Fibroblast of lung (primary cell): ENCODE results near the gene INSYN1. TPM values are rescaled to one million over a fixed set of nuclear protein-coding genes. Genes with fewer than 3 reads are reported as not detected.

ENCODE experiments used
- DNase-seq, 2 donors: peaks; one replicate each; pipeline versions ENCODE4 v3.0.0 to v3.0.0-alpha.2; 2010; ENCODE audit warnings: low read depth in 2 of 2
- H2AFZ ChIP-seq: 2 replicates; pipeline ENCODE4 v1.5.1; 2012; ENCODE audit warnings: low read length, control low read depth, inconsistent platforms
- H3K27ac ChIP-seq: 2 replicates; pipeline ENCODE4 v1.5.1; 2011; ENCODE audit warnings: low read length, control low read depth; ENCODE audit not compliant: insufficient read depth
- H3K27me3 ChIP-seq: 2 replicates; pipeline ENCODE4 v1.5.1; 2011; ENCODE audit warnings: mild to moderate bottlenecking, low read length; ENCODE audit not compliant: control insufficient read depth, insufficient read depth
- H3K36me3 ChIP-seq: 2 replicates; pipeline ENCODE4 v1.5.1; 2011; ENCODE audit warnings: low read length; ENCODE audit not compliant: control insufficient read depth, insufficient read depth
- H3K4me1 ChIP-seq: 2 replicates; pipeline ENCODE4 v1.5.1; 2011; ENCODE audit warnings: low read length; ENCODE audit not compliant: control insufficient read depth, insufficient read depth; ENCODE audit errors: extremely low read depth
- H3K4me2 ChIP-seq: 2 replicates; pipeline ENCODE4 v1.5.1; 2011; ENCODE audit warnings: low read length, control low read depth; ENCODE audit not compliant: insufficient read depth; ENCODE audit errors: extremely low read depth
- H3K4me3 ChIP-seq, 4 experiments: fragments of 200-600 bp in 1 of 4; sonication (generic) in 1 of 4; replicated peaks in 1 of 4; 2 replicates each; pipeline ENCODE4 v1.5.1; 2011 to 2016; ENCODE audit warnings: low read length in 4 of 4, low read depth in 3 of 4, mild to moderate bottlenecking in 3 of 4, control low read depth in 2 of 4, inconsistent platforms in 1 of 4, mixed read lengths in 1 of 4; ENCODE audit not compliant: insufficient read depth in 1 of 4; ENCODE audit errors: control extremely low read depth in 1 of 4
- H3K79me2 ChIP-seq: 2 replicates; pipeline ENCODE4 v1.5.1; 2012; ENCODE audit warnings: mild to moderate bottlenecking, low read length, inconsistent platforms; ENCODE audit not compliant: control insufficient read depth, insufficient read depth
- H3K9ac ChIP-seq: 2 replicates; pipeline ENCODE4 v1.5.1; 2011; ENCODE audit warnings: mild to moderate bottlenecking, low read length, control low read depth; ENCODE audit not compliant: insufficient read depth
- H3K9me3 ChIP-seq: 2 replicates; pipeline ENCODE4 v1.5.1; 2012; ENCODE audit warnings: low read depth, low read length; ENCODE audit not compliant: control insufficient read depth, insufficient read depth
- H4K20me1 ChIP-seq: 2 replicates; pipeline ENCODE4 v1.5.1; 2011; ENCODE audit warnings: low read length; ENCODE audit not compliant: control insufficient read depth, insufficient read depth; ENCODE audit errors: extremely low read depth
- EZH2 ChIP-seq: IDR thresholded peaks from 2 replicates; pipeline ENCODE4 v1.5.1; 2012; ENCODE audit warnings: low read length, control low read depth, mild to moderate bottlenecking; ENCODE audit errors: missing control alignments
- polyA plus RNA-seq, 2 donors: library from polyadenylated mRNA; depleted of rRNA in 1 of 2; stranded (reverse) in 1 of 2; unstranded in 1 of 2; fragments of >200 nt; gene quantifications; 2 replicates each; pipeline ENCODE4 v1.2.1, GENCODE V29; 2011 to 2012; ENCODE audit warnings: missing spikeins in 1 of 2
- total RNA-seq: library from RNA; depleted of rRNA; stranded (reverse); fragments of >200 nt; gene quantifications from 2 replicates; pipeline ENCODE4 v1.2.1, GENCODE V29; 2014
- TF ChIP-seq, protein P1 (sequence below), 2 donors: IDR thresholded peaks in 1 of 2; conservative IDR thresholded peaks in 1 of 2; 1 replicate in 1 of 2; 2 replicates in 1 of 2; pipeline ENCODE4 v1.5.1; 2011 to 2012; ENCODE audit warnings: low read length in 2 of 2, control low read depth in 1 of 2, inconsistent platforms in 1 of 2, low read depth in 1 of 2, mild to moderate bottlenecking in 1 of 2

Gene INSYN1
- total and polyA plus RNA-seq, 2 donors (not counting 1 experiment from before 2014, with no cell fraction given): 0.51 to 1.2 TPM

DNA sequence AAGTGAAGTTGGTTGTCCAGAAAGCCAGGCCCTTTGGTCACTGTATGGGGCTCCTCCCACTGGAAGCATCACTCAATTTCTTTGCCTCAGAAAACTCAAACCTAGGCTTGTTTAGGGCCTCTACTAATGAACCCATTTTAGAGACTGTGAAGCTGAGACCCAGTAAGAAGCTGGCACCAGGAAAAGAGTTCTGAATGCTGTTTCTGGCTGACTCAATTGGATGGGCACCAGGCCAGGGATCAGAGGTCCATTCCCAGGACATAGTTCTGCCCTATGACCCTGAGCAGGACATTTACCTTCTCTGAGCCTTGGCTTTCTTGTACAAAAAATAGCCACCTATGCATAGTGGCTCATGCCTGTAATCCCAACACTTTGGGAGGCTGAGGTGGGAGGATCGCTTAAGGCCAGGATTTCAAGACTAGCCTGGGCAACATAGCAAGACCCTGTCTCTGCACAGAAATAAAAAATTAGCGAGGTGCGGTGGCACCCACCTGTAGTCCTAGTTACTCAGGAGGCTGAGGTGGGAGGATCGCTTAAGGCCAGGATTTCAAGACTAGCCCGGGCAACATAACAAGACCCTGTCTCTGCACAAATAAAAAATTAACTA lies 38.4 kb downstream of the INSYN1 start:
- Histone ChIP-seq H3K36me3 (peaks cover 9% of the 10 kb centered on the region), H2AFZ (no peak overlapping the region), H3K4me2 (no peak overlapping the region), H3K9ac (no peak overlapping the region), H3K4me3 (no peak overlapping the region), H3K27me3 (no peaks in the 10 kb centered on the region), H4K20me1 (no peaks in the 10 kb centered on the region), H3K4me1 (no peaks in the 10 kb centered on the region), H3K79me2 (no peaks in the 10 kb centered on the region), H3K9me3 (no peaks in the 10 kb centered on the region), H3K27ac (no peak overlapping the region)
- TF ChIP-seq EZH2: no peak
- TF ChIP-seq, protein P1, sequence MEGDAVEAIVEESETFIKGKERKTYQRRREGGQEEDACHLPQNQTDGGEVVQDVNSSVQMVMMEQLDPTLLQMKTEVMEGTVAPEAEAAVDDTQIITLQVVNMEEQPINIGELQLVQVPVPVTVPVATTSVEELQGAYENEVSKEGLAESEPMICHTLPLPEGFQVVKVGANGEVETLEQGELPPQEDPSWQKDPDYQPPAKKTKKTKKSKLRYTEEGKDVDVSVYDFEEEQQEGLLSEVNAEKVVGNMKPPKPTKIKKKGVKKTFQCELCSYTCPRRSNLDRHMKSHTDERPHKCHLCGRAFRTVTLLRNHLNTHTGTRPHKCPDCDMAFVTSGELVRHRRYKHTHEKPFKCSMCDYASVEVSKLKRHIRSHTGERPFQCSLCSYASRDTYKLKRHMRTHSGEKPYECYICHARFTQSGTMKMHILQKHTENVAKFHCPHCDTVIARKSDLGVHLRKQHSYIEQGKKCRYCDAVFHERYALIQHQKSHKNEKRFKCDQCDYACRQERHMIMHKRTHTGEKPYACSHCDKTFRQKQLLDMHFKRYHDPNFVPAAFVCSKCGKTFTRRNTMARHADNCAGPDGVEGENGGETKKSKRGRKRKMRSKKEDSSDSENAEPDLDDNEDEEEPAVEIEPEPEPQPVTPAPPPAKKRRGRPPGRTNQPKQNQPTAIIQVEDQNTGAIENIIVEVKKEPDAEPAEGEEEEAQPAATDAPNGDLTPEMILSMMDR (conservative IDR thresholded peaks at IDR 0.05 in 1 of 2, IDR thresholded peaks at IDR 0.05 in 1 of 2; ENCODE audit: low read depth in 1 of 2, low read length in 2 of 2): no peak
- no peak for DNase-seq

DNA sequence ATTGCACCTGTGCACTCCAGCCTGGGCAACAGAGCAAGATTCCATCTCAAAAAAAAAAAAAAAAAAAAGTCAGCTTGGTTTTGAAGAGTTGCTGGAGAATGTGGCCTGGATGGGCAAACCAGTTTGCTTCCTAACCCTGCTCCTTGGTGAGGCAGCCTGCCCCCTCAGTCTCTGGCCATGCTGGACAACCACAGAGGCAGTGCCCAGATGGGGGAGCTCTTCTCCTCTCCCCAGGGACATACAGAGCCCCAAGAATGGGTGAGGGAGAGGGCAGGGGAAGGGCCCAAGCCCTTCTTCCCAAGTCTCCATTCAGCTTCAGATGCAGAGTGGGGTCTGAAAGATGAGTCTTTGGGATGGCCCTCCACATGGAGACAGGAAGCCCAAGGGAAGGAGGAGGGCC lies 41.0 kb downstream of the INSYN1 start:
- TF ChIP-seq, protein P1 (conservative IDR thresholded peaks at IDR 0.05 in 1 of 2, IDR thresholded peaks at IDR 0.05 in 1 of 2; ENCODE audit: low read depth in 1 of 2, low read length in 2 of 2): no peak
- TF ChIP-seq EZH2: no peak
- no peak overlapping the region for H3K4me2 ChIP-seq
- peaks cover 29% of the 10 kb centered on the region for H3K36me3 ChIP-seq

DNA sequence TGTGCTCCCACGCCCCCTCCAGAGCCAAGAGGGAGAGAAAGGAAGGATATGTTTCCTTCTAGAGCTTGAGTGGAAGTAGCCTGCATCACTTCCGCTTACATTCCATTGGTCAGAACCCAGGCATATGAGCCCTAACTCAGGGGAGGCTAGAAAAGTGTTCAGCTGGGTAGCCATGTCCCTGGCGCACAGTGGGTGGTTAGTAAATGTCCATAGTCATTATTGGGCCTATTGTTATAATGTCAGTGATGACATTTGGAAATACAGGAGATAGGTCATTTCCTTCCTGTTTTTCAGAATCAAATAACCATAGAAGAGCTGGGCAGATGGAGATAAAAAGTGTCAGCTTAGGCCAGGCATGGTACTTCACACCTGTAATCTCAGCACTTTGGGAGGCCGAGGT lies 41.6 kb downstream of the INSYN1 start:
- Histone ChIP-seq H3K36me3 (peaks cover 34% of the 10 kb centered on the region), H3K27me3 (no peaks in the 10 kb centered on the region), H3K9ac (no peak overlapping the region), H3K27ac (no peak overlapping the region), H3K4me3 (no peak overlapping the region), H3K9me3 (no peaks in the 10 kb centered on the region), H3K4me2 (no peak overlapping the region), H3K79me2 (no peaks in the 10 kb centered on the region), H4K20me1 (peaks cover 1% of the 10 kb centered on the region), H2AFZ (no peak overlapping the region), H3K4me1 (no peaks in the 10 kb centered on the region)
- no peak for DNase-seq
- TF ChIP-seq, protein P1 (conservative IDR thresholded peaks at IDR 0.05 in 1 of 2, IDR thresholded peaks at IDR 0.05 in 1 of 2; ENCODE audit: low read depth in 1 of 2, low read length in 2 of 2): no peak
- TF ChIP-seq EZH2: no peak

More for the DNA sequence above, 41.0 kb downstream of the INSYN1 start:
- no peaks in the 10 kb centered on the region for H3K79me2 ChIP-seq
- H3K4me1 ChIP-seq: no peaks in the 10 kb centered on the region
- H3K4me3 ChIP-seq: no peak overlapping the region
- H3K27ac ChIP-seq: no peak overlapping the region
- no peak overlapping the region for H3K9ac ChIP-seq
- DNase-seq: no peak
- no peaks in the 10 kb centered on the region for H3K9me3 ChIP-seq
- H2AFZ ChIP-seq: no peak overlapping the region
- H4K20me1 ChIP-seq: peaks cover 1% of the 10 kb centered on the region
- no peaks in the 10 kb centered on the region for H3K27me3 ChIP-seq
